Measurements from ENCODE around the gene PIK3CD.

Gene PIK3CD

GRCh38 chr1:9651565-9652378 is at the start of gene PIK3CD:
Gene PIK3CD (plus strand): TSS chr1:9651731. CDS start chr1:9710456, 58,725 bp downstream.
- no peak for TF ChIP-seq CTCF (IDR thresholded peaks at IDR 0.05; ENCODE audit: low read depth, low read length)
- no peak for DNase-seq (ENCODE audit: extremely low read depth, low read depth)

GRCh38 chr1:9601942-9602793 is 49.4 kb upstream of the PIK3CD start:
- TF ChIP-seq CTCF (IDR thresholded peaks at IDR 0.05; ENCODE audit: low read depth, low read length): no peak
- DNase-seq (ENCODE audit: extremely low read depth, low read depth): no peak

- DNase-seq (ENCODE audit: extremely low read depth, low read depth): no peak
- no peak for TF ChIP-seq CTCF (IDR thresholded peaks at IDR 0.05; ENCODE audit: low read depth, low read length)
Observed at GRCh38 chr1:9602794-9603167, 48.8 kb upstream of the PIK3CD start.

- no peak for DNase-seq (ENCODE audit: extremely low read depth, low read depth)
- TF ChIP-seq CTCF (IDR thresholded peaks at IDR 0.05; ENCODE audit: low read depth, low read length): no peak
Observed at GRCh38 chr1:9603307-9603706, 48.2 kb upstream of the PIK3CD start.

- no peak for DNase-seq (ENCODE audit: extremely low read depth, low read depth)
- TF ChIP-seq CTCF (IDR thresholded peaks at IDR 0.05; ENCODE audit: low read depth, low read length): no peak
Observed at GRCh38 chr1:9603766-9604753, 47.5 kb upstream of the PIK3CD start.

GRCh38 chr1:9604836-9605235 is 46.7 kb upstream of the PIK3CD start:
- no peak for TF ChIP-seq CTCF (IDR thresholded peaks at IDR 0.05; ENCODE audit: low read depth, low read length)
- DNase-seq (ENCODE audit: extremely low read depth, low read depth): no peak
